GM20431 (cell line): ENCODE measurements around the gene HOXB8.

Source experiments
- in situ Hi-C: fragments of 300-500 bp; cut with MseI, MboI; formaldehyde crosslinking; loops from one replicate; pipeline ENCODE4 v1.15.0; 2020; ENCODE audit warnings: low sequenced_read_pairs; ENCODE audit not compliant: unreplicated experiment

HOXB8 gene

DNA sequence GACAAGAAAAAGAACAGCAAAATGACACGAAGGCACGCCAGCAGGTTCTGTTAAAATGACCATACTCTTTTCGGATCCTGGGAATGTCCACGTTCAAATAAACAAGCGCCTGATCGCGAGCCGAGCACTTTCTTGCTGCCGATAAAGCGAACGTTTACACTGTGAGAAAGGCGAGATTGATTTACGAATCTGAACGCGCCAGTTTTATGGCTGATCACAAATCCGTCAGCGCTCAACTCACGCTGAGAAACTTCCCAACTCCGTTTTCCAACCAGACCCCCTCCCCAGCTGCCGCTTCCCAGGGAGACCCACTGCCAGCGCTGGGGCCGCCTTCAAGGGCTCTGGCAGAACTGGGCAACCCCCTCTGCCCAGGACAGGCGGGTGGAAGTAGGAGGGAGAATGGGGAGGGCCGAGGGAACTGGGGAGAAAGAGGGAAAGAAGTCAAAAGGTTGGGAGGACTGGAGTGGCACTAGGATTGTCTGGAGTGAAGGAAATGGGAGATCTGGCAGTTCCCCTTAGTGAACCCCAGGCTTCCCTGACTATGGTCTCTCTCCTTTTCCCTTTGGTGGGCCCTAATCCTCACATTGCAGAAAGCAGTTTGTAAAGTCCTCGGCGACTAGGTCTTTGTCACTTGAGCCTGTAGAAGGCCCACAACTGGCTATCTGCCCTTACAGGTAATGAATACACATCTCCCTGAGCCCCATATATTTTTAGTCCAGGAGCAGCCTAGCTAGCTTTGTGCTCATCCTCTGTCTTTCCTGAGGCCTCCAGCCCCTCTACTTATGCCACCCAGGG is 43.9 kb downstream of the HOXB8 start:
- in situ Hi-C loops: no loop called here

- in situ Hi-C loops: no loop called here
Measured at GRCh38 chr17:48570325-48571023, 44.6 kb downstream of the HOXB8 start.

- in situ Hi-C loops: no loop called here
Measured at GRCh38 chr17:48569674-48570324, 45.3 kb downstream of the HOXB8 start.

- in situ Hi-C loops: no loop called here
Measured at GRCh38 chr17:48569240-48569582, 45.9 kb downstream of the HOXB8 start.

DNA sequence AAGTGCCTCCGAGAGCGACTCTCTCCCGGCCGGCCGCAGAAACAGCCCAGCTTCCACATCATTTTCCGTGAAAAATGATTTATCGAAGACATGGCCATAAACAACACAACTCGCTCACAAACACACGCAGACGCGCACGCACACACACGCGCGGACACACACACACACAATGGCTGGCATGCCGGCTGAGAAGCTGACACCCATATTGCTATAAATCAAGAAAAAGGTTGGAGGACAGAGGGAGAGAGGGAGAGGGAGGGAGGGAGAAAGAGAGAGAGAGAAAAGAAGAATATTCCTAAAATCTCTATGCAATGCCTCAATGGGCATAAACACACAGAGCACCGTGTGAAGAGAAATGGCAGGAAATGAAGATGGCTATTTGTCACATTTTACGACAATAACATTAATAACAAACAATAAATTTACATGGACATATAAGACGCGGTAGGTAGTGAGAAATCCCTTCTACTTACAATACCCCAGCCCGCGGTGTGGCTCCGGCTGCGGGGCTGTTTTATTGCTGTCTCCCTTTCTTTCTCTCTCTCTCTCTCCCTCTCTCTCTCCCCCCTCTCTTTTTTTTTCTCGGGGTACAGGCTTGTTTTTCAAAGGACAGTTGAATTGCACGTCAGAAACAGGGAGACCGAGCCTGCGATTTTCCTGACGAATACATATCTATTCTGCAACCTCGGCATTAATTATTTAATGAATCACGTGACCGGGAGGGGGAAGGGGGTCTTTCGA is 46.4 kb downstream of the HOXB8 start:
- in situ Hi-C loops: no loop called here

GRCh38 chr17:48567646-48568354 is 47.3 kb downstream of the HOXB8 start:
- in situ Hi-C loops: no loop called here

- in situ Hi-C loops: no loop called here
Measured at GRCh38 chr17:48567209-48567608, 47.9 kb downstream of the HOXB8 start.

- in situ Hi-C loops: no loop called here
Measured at GRCh38 chr17:48566717-48567116, 48.4 kb downstream of the HOXB8 start.

GRCh38 chr17:48565925-48566710 is 49.0 kb downstream of the HOXB8 start:
- in situ Hi-C loops: no loop called here

- in situ Hi-C loops: no loop called here
Measured at GRCh38 chr17:48565022-48565554, 50.0 kb downstream of the HOXB8 start.

DNA sequence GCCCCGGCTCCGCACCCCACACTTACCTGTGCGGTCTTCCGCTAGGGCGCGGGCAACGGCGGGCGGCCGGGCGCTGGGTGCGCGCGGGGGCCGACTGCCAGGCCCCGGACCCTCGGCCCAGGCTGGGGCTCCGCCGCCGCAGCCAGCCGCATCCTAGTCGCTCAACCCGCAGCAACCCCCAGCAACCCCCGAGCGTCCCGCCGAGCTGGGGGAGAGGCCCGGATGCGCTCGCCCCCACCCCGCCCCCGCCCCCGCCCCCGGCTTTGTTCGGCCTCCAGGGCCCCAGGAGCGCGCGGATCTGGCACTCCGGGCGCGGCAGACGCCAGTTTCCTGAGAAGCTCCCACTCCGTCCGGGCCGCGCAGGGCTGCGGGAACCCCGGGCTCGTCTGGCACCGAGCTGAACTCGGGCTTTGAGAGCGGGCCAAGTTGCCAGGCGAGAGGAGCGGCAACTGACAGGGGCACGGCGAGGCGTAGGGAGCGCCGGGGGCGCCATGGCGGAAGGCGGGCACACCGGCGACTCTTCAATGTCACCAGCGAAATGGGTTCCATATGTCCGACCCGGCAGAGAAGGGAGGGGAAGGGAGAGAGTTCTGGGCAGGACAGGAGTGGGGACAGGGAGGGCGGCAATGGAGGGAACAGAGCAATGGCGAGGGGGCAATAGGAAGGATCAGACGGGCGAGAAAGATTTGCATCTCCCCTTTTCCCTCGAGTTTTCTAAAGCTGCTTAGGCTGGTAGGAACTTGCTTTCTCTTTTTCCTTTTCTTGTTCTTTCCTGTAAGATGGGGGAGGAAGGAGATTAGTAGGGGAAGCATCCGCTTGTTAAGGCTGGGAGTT is 50.7 kb downstream of the HOXB8 start:
- in situ Hi-C loops: no loop called here

DNA sequence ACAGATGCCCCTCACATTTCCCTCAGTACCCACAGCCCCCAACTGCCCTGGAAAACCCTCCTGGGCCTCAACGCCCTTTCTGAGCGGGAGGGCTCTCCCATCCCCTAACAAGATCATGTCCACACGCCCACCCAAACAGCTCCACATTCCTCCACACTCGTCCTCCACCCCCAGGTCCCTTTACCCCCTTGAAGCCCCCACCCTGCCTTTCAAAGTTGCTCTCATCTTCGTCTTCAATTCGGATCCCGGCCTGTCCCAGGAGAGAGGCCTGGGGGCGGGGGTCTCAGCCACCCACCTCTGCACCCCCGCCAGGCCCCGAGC is 51.3 kb downstream of the HOXB8 start:
- in situ Hi-C loops: no loop called here

DNA sequence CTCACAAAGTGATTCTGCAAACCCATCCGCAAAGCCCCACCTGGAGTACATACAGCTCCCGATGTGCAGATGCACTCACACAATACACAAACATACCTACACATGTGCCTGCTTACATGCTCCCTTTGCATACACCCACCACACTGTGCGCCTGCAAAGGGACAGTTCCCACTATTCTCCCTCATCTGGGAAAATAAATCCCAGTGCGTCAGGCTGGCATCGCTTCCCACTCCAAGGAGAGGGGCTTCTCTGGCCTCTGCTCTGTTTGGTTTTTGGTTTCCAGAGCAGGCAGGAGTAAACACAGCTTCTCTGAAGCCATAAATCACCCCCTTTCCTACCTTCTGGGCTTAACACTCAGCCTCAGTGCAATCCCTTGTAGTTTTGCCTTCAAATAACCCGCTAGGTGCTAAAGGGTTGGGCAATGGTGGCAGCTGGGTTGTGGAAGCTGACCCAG is 51.7 kb downstream of the HOXB8 start:
- in situ Hi-C loops: no loop called here

DNA sequence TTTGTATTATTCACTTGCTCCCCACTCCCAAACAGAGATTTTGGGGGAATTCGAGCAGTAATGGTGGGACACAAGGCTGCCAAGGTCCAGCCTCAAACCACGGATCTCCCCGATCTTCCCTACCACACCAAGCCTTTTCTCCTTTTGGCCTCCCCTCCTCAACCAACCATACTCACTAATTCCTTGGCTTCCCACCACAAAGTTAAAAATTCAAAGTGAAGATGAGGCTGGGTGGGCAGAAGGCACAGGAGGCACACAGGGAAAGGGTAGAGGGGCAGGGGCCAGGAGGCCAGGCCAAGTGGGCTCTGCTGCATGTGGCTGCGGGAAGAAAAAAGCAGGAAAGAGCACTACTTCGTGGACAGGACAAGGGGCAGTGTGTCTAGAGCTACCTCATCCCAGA is 52.2 kb downstream of the HOXB8 start:
- in situ Hi-C loops: no loop called here
